Neural crest cell (in vitro differentiated cells): ENCODE results near the gene IP6K3. TPM values are rescaled to one million over a fixed set of nuclear protein-coding genes. Genes with fewer than 3 reads are reported as not detected.

Experiments
- DNase-seq: peaks from one replicate; pipeline ENCODE4 v3.0.0; 2021; ENCODE audit warnings: low read depth, mixed read lengths, low spot score
- H3K27ac Mint-ChIP-seq: one replicate; pipeline ENCODE4 v1.8.0; 2021; ENCODE audit warnings: mild to moderate bottlenecking, mixed read lengths; ENCODE audit not compliant: unreplicated experiment
- H3K27me3 Mint-ChIP-seq: 2 replicates; pipeline ENCODE4 v1.8.0; 2021; ENCODE audit warnings: low read depth, mild to moderate bottlenecking, mixed read lengths
- H3K36me3 Mint-ChIP-seq: 2 replicates; pipeline ENCODE4 v1.8.0; 2021; ENCODE audit warnings: low read depth, mild to moderate bottlenecking, mixed read lengths
- H3K4me1 Mint-ChIP-seq: 2 replicates; pipeline ENCODE4 v1.8.0; 2021; ENCODE audit warnings: mixed read lengths
- H3K4me3 Mint-ChIP-seq: one replicate; pipeline ENCODE4 v1.8.0; 2021; ENCODE audit warnings: mild to moderate bottlenecking, mixed read lengths
- H3K9me3 Mint-ChIP-seq: 2 replicates; pipeline ENCODE4 v1.8.0; 2021; ENCODE audit warnings: mixed read lengths
- CTCF ChIP-seq: fragments of 200-600 bp; sonication (generic); conservative IDR thresholded peaks from 2 replicates; pipeline ENCODE4 v1.5.0; 2021; ENCODE audit warnings: antibody characterized with exemption, mild to moderate bottlenecking
- total RNA-seq: library from RNA; stranded (reverse); gene quantifications from 2 replicates; pipeline ENCODE4 v1.2.1, GENCODE V29; 2021

IP6K3 gene
- total RNA-seq, 1 donor from 2014 or later = 0.72 TPM

GRCh38 chr6:33771146-33772081, 24.7 kb upstream of the IP6K3 start:
- Mint-ChIP-seq H3K27me3 (peaks cover 5% of the 10 kb centered on the region), H3K4me3 (peak overlapping the region; percentile 23), H3K36me3 (peaks cover 10% of the 10 kb centered on the region), H3K4me1 (peaks cover 24% of the 10 kb centered on the region), H3K27ac (no peak overlapping the region), H3K9me3 (no peaks in the 10 kb centered on the region)
- peak; percentile 99 for TF ChIP-seq CTCF
- DNase-seq = peak; percentile 65

- DNase-seq = no peak
- no peak overlapping the region for H3K4me3 Mint-ChIP-seq
- peaks cover 24% of the 10 kb centered on the region for H3K4me1 Mint-ChIP-seq
- no peak for TF ChIP-seq CTCF
- peaks cover 5% of the 10 kb centered on the region for H3K27me3 Mint-ChIP-seq
- H3K36me3 Mint-ChIP-seq = peaks cover 4% of the 10 kb centered on the region
- no peaks in the 10 kb centered on the region for H3K9me3 Mint-ChIP-seq
- H3K27ac Mint-ChIP-seq = no peak overlapping the region
These were observed 24.1 kb upstream of the IP6K3 start for GRCh38 chr6:33770833-33771145.

GRCh38 chr6:33770124-33770832, 23.6 kb upstream of the IP6K3 start:
- H3K9me3 Mint-ChIP-seq = no peaks in the 10 kb centered on the region
- no peak overlapping the region for H3K27ac Mint-ChIP-seq
- no peak for DNase-seq
- peaks cover 24% of the 10 kb centered on the region for H3K4me1 Mint-ChIP-seq
- peaks cover 4% of the 10 kb centered on the region for H3K36me3 Mint-ChIP-seq
- peaks cover 5% of the 10 kb centered on the region for H3K27me3 Mint-ChIP-seq
- no peak overlapping the region for H3K4me3 Mint-ChIP-seq
- TF ChIP-seq CTCF = no peak

- Mint-ChIP-seq H3K4me3 (no peak overlapping the region), H3K4me1 (peaks cover 24% of the 10 kb centered on the region), H3K27me3 (peaks cover 5% of the 10 kb centered on the region), H3K27ac (no peak overlapping the region), H3K36me3 (no peaks in the 10 kb centered on the region), H3K9me3 (no peaks in the 10 kb centered on the region)
- no peak for TF ChIP-seq CTCF
- no peak for DNase-seq
These were observed 22.6 kb upstream of the IP6K3 start for GRCh38 chr6:33769248-33769821.

- Mint-ChIP-seq H3K4me1 (peaks cover 24% of the 10 kb centered on the region), H3K36me3 (no peaks in the 10 kb centered on the region), H3K27me3 (peaks cover 5% of the 10 kb centered on the region), H3K9me3 (no peaks in the 10 kb centered on the region), H3K4me3 (peak overlapping the region; percentile 5), H3K27ac (no peak overlapping the region)
- peak; percentile 80 for TF ChIP-seq CTCF
- peak; percentile 92 for DNase-seq
These were observed 22.0 kb upstream of the IP6K3 start for GRCh38 chr6:33768644-33769120.
